BE2C (cell line): ENCODE measurements around the gene PRKD1.

Experiments
- DNase-seq: peaks from one replicate; pipeline ENCODE4 v3.0.0-alpha.2; 2020
- H3K27me3 ChIP-seq: fragments of 250-450 bp; sonication (Bioruptor Pico); 2 replicates; pipeline ENCODE4 v1.5.1; 2020; ENCODE audit warnings: mild to moderate bottlenecking
- H3K36me3 ChIP-seq: fragments of 250-450 bp; sonication (Bioruptor Pico); 2 replicates; pipeline ENCODE4 v1.5.1; 2020; ENCODE audit warnings: mild to moderate bottlenecking
- H3K4me1 ChIP-seq: fragments of 250-450 bp; sonication (Bioruptor Pico); 2 replicates; pipeline ENCODE4 v1.5.1; 2020
- H3K4me3 ChIP-seq: 2 replicates; pipeline ENCODE4 v1.5.1; 2011; ENCODE audit warnings: low read depth, low read length
- H3K9me3 ChIP-seq: fragments of 250-450 bp; sonication (Bioruptor Pico); 2 replicates; pipeline ENCODE4 v1.5.1; 2020
- CTCF ChIP-seq: IDR thresholded peaks from 2 replicates; pipeline ENCODE4 v1.5.1; 2012; ENCODE audit warnings: mild to moderate bottlenecking, low read depth, low read length

The PRKD1 gene

DNA sequence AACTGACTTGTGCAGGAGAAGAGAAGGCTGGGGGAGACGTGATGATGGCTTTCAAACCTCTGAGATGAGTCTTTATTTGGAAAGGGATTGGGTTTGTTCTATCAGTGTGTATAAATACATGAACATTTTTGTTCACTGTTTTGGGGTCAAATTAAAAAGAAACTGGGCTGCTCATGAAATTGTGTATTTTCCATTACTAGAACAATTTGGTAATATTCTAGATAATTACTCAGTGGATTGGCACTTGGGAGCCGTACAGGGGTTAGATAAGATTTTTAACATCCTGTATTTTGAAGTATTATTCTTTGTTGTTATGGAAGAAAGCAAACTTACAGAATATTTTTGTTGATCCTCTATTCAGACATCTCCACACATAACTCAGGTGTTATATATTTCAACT, 340.6 kb downstream of the PRKD1 start:
- Histone ChIP-seq H3K4me1 (no peaks in the 10 kb centered on the region), H3K4me3 (no peak overlapping the region), H3K9me3 (no peaks in the 10 kb centered on the region), H3K27me3 (no peaks in the 10 kb centered on the region; the same call in 1 of the 2 replicates), H3K36me3 (no peaks in the 10 kb centered on the region)
- no peak for TF ChIP-seq CTCF
- no peak for DNase-seq

DNA sequence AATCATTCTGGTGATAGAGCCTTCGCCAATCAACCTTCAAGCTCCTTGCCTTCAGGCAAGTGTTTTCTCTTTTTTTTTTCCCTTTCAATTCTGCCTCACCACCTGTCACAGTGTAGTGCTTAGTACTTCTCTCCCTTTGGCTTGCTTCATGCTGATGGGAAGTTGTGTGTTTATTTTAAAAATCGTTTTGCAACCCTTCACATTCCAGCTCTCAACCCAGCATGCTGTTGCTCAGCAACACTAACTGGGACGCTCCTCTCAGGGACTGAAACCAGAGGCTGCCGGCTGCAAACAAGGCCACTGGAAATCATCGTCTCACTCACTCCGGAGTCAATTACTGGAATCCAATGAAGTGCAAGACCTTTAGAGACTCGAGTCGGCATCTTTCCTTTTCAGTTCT, 342.7 kb downstream of the PRKD1 start:
- Histone ChIP-seq H3K27me3 (no peaks in the 10 kb centered on the region; the same call in 1 of the 2 replicates), H3K4me3 (no peak overlapping the region), H3K36me3 (no peaks in the 10 kb centered on the region), H3K4me1 (no peaks in the 10 kb centered on the region), H3K9me3 (no peaks in the 10 kb centered on the region)
- TF ChIP-seq CTCF, result no peak
- DNase-seq, result no peak

DNA sequence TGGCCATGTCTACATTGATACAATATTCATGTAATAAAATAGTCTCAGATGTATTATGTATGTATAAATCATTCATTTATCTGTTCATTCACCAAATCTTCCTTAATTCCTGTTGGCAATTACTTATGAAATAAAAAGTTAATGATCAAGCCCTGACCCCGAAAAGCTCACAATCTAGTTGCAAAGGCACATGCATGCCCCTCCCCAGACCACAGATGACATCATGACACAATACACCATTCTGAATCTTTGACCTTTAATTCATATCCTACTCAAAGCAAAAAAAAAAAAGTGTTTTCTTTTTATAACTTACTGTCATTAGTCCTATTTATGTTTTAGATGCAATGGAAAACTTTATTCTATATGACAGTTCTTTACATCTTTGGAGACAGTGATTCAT, 346.9 kb downstream of the PRKD1 start:
- no peaks in the 10 kb centered on the region; the same call in 1 of the 2 replicates for H3K27me3 ChIP-seq
- no peak for DNase-seq
- H3K36me3 ChIP-seq, result no peaks in the 10 kb centered on the region
- TF ChIP-seq CTCF, result no peak
- H3K4me3 ChIP-seq, result no peak overlapping the region
- H3K9me3 ChIP-seq, result no peaks in the 10 kb centered on the region
- no peaks in the 10 kb centered on the region for H3K4me1 ChIP-seq

DNA sequence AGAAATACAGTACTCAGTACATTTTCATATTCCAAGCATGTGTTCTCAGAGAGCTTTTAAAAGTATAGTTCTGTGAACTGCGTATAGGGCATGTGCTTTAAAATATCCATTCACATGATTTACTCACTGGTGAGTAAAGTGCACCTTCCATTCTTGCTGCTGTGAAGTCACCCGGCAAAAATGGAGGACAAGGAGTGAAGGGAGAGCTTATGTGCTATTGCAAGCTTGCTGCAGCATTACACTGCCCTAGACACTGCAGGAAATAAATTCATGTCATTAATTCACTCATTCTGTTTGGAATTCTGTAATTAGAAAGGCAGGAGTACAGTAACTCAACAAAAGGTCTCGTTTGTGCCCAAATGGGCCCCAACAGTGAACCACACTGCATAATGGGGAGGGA, 347.8 kb downstream of the PRKD1 start:
- H3K9me3 ChIP-seq, result no peaks in the 10 kb centered on the region
- no peak for TF ChIP-seq CTCF

GRCh38 chr14:29576927-29577326, 350.7 kb downstream of the PRKD1 start:
- no peak overlapping the region for H3K4me3 ChIP-seq
- no peak for TF ChIP-seq CTCF
- no peaks in the 10 kb centered on the region for H3K27me3 ChIP-seq
- no peaks in the 10 kb centered on the region for H3K4me1 ChIP-seq
- no peaks in the 10 kb centered on the region for H3K36me3 ChIP-seq
- no peaks in the 10 kb centered on the region for H3K9me3 ChIP-seq
- DNase-seq, result no peak

More for the DNA sequence above, 347.8 kb downstream of the PRKD1 start:
- Histone ChIP-seq H3K36me3 (no peaks in the 10 kb centered on the region), H3K27me3 (no peaks in the 10 kb centered on the region; the same call in 1 of the 2 replicates), H3K4me3 (no peak overlapping the region), H3K4me1 (no peaks in the 10 kb centered on the region)
- DNase-seq, result no peak

DNA sequence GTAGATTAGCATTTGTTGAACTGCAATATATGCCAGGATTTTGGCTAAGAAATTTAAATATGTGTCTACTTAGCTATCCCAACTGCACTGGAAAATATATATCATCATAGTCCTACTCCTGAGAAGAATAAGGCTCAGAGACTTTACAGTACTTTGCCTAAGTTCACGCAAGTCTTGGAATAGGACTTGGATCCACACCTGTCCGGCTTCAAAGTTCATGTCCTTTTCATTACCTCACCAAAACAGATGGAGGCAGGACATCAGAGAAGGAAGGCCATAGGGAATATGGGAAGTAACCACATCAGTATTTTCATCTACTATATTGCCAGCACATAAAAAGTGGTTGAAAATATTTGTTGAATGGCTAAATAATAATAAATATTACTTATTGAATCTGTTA, 358.5 kb downstream of the PRKD1 start:
- no peak for TF ChIP-seq CTCF
- Histone ChIP-seq H3K4me1 (no peaks in the 10 kb centered on the region), H3K9me3 (0 out of 2 replicates have a peak, but pooled peaks cover 3% of the 10 kb centered on the region), H3K4me3 (no peak overlapping the region), H3K27me3 (no peaks in the 10 kb centered on the region), H3K36me3 (no peaks in the 10 kb centered on the region)
- DNase-seq, result no peak
